Endothelial cell of umbilical vein (primary cell): ENCODE data around the gene TMC1. TPM values are rescaled to one million over a fixed set of nuclear protein-coding genes. Genes with fewer than 3 reads are reported as not detected.
A peak's percentile ranks its signal among the peaks of the same experiment; 100 is the strongest.

Experiments
- BruUV-seq: library from RNA; stranded (reverse); fragments of 400-500 nt; replicated peaks from 2 replicates; lab custom pipeline; 2021; lab: Mats Ljungman, UMichigan
- CTCF ChIA-PET: fragments of 300-600, 350-600 bp; sonication (Branson Sonifier 250); formaldehyde crosslinking; loops from one replicate; lab custom pipeline; 2021; ENCODE audit warnings: antibody characterized with exemption, inconsistent platforms; lab: Charles Lee
- POLR2A ChIA-PET: fragments of 300-600, 350-600 bp; sonication (Branson Sonifier 250); formaldehyde crosslinking; loops from one replicate; lab custom pipeline; 2021; ENCODE audit warnings: antibody characterized with exemption, inconsistent platforms; lab: Charles Lee
- DNase-seq: peaks from one replicate; pipeline ENCODE4 v3.0.0-alpha.2; 2011; ENCODE audit warnings: low read depth, low spot score
- FAIRE-seq: peaks from 2 replicates; lab custom pipeline; 2011; peaks lifted over from hg19 to GRCh38; lab: Jason Lieb, UNC
- H2AFZ ChIP-seq: 2 replicates; pipeline ENCODE4 v1.6.0; 2012; ENCODE audit warnings: low read depth, low read length, control low read depth, inconsistent platforms
- H3K27ac ChIP-seq: 2 replicates; pipeline ENCODE4 v1.5.1; 2011; ENCODE audit warnings: low read depth, mild to moderate bottlenecking, control low read depth, low read length, moderate library complexity; ENCODE audit not compliant: insufficient read depth
- H3K27me3 ChIP-seq, 2 experiments: 2 replicates each; pipeline versions ENCODE4 v1.6.0 to v1.6.1; 2011; ENCODE audit warnings: low read length in 2 of 2, mixed read lengths in 1 of 2; ENCODE audit not compliant: control insufficient read depth in 2 of 2, insufficient read depth in 2 of 2
- H3K36me3 ChIP-seq, 2 experiments: 2 replicates in 1 of 2; 3 replicates in 1 of 2; pipeline ENCODE4 v1.5.1; 2011; ENCODE audit warnings: low read length in 2 of 2, mild to moderate bottlenecking in 1 of 2, moderate library complexity in 1 of 2; ENCODE audit not compliant: control insufficient read depth in 2 of 2, insufficient read depth in 2 of 2; ENCODE audit errors: extremely low read depth in 1 of 2
- H3K4me1 ChIP-seq: 3 replicates; pipeline ENCODE4 v1.5.1; 2011; ENCODE audit warnings: mild to moderate bottlenecking, low read length; ENCODE audit not compliant: control insufficient read depth, insufficient read depth; ENCODE audit errors: extremely low read depth
- H3K4me2 ChIP-seq: 2 replicates; pipeline ENCODE4 v1.6.1; 2011; ENCODE audit warnings: low read length, control low read depth, mixed read lengths; ENCODE audit not compliant: insufficient read depth
- H3K4me3 ChIP-seq, 3 experiments: fragments of 200-600 bp in 1 of 3; sonication (generic), shearing (Covaris generic) in 1 of 3; replicated peaks in 1 of 3; 2 replicates each; pipeline ENCODE4 v1.5.1; 2011 to 2016; ENCODE audit warnings: control low read depth in 3 of 3, low read length in 3 of 3, mild to moderate bottlenecking in 2 of 3, inconsistent platforms in 1 of 3, low read depth in 1 of 3, moderate library complexity in 1 of 3; ENCODE audit not compliant: insufficient read depth in 1 of 3
- H3K79me2 ChIP-seq: 2 replicates; pipeline ENCODE4 v1.6.0; 2012; ENCODE audit warnings: low read length, inconsistent platforms; ENCODE audit not compliant: control insufficient read depth, insufficient read depth
- H3K9ac ChIP-seq: replicated peaks from 2 replicates; pipeline ENCODE3; 2011; ENCODE audit warnings: low read length, control low read depth; ENCODE audit not compliant: insufficient read depth; ENCODE audit errors: extremely low read depth
- H3K9me1 ChIP-seq: replicated peaks from 3 replicates; pipeline ENCODE4 v1.6.0; 2011; ENCODE audit warnings: mild to moderate bottlenecking, low read length; ENCODE audit not compliant: control insufficient read depth, insufficient read depth; ENCODE audit errors: extremely low read depth
- H3K9me3 ChIP-seq: replicated peaks from 2 replicates; pipeline ENCODE4 v1.5.1; 2012; ENCODE audit warnings: low read length, inconsistent platforms; ENCODE audit not compliant: control insufficient read depth, insufficient read depth
- H4K20me1 ChIP-seq: replicated peaks from 2 replicates; pipeline ENCODE3; 2011; ENCODE audit warnings: mild to moderate bottlenecking, low read length; ENCODE audit not compliant: control insufficient read depth, insufficient read depth; ENCODE audit errors: extremely low read depth
- CTCF ChIP-seq, 2 donors: IDR thresholded peaks; 1 replicate in 1 of 2; 2 replicates in 1 of 2; pipeline ENCODE4 v1.5.1; 2011; ENCODE audit warnings: low read length in 2 of 2, mild to moderate bottlenecking in 2 of 2, moderate library complexity in 2 of 2, control low read depth in 1 of 2, inconsistent platforms in 1 of 2, low read depth in 1 of 2; ENCODE audit not compliant: insufficient read depth in 1 of 2; ENCODE audit errors: extremely low read depth in 1 of 2
- EZH2 ChIP-seq: IDR thresholded peaks from 2 replicates; pipeline ENCODE4 v1.6.1; 2012; ENCODE audit warnings: borderline replicate concordance, low read depth, mild to moderate bottlenecking, moderate library complexity, low read length, inconsistent platforms; ENCODE audit not compliant: severe bottlenecking
- FOS ChIP-seq: IDR thresholded peaks from 2 replicates; pipeline ENCODE4 v1.6.1; 2011; ENCODE audit warnings: mild to moderate bottlenecking, low read length, moderate library complexity, borderline replicate concordance; ENCODE audit not compliant: insufficient read depth
- GATA2 ChIP-seq: IDR thresholded peaks from 2 replicates; pipeline ENCODE4 v1.7.0; 2011; ENCODE audit warnings: low read depth, mild to moderate bottlenecking, moderate library complexity, mixed read lengths, low read length; ENCODE audit not compliant: insufficient read length, insufficient read depth
- JUN ChIP-seq: IDR thresholded peaks from 2 replicates; pipeline ENCODE4 v1.6.1; 2011; ENCODE audit warnings: borderline replicate concordance, low read depth; ENCODE audit not compliant: insufficient read length, insufficient read depth
- MAX ChIP-seq: IDR thresholded peaks from 2 replicates; pipeline ENCODE4 v1.6.1; 2011; ENCODE audit not compliant: insufficient read depth, insufficient read length
- MYC ChIP-seq: IDR thresholded peaks from one replicate; pipeline ENCODE4 v1.6.1; 2011; ENCODE audit warnings: mild to moderate bottlenecking, low read depth, low read length
- POLR2A ChIP-seq: IDR thresholded peaks from 2 replicates; pipeline ENCODE4 v1.6.1; 2012; ENCODE audit warnings: low read depth, mild to moderate bottlenecking, control low read depth, low read length
- POLR2AphosphoS5 ChIP-seq: IDR thresholded peaks from 2 replicates; pipeline ENCODE4 v1.6.1; 2012; ENCODE audit warnings: low read depth, mild to moderate bottlenecking, control low read depth, low read length, moderate library complexity; ENCODE audit not compliant: insufficient read depth
- dilution Hi-C: fragments of 300-500 bp; cut with MboI; formaldehyde crosslinking; loops from one replicate; pipeline ENCODE4 v1.15.0; 2019; ENCODE audit warnings: low sequenced_read_pairs; ENCODE audit not compliant: extremely low pct_ligation_motif_present
- intact Hi-C: fragments of 100-400 bp; cut with micrococcal nuclease; formaldehyde crosslinking; loops from one replicate; pipeline ENCODE4 v1.10.0; 2022
- polyA plus RNA-seq, 4 experiments: library from polyadenylated mRNA; depleted of rRNA in 3 of 4; stranded (reverse) in 3 of 4; unstranded in 1 of 4; fragments of >200 nt; gene quantifications; 2 replicates each; pipeline versions ENCODE4 v1.2.1 to v1.2.3, GENCODE V29; 2011 to 2012; ENCODE audit warnings: missing spikeins in 1 of 4
- total RNA-seq: library from RNA; stranded (reverse); gene quantifications from 2 replicates; pipeline ENCODE4 v1.2.3, GENCODE V29; 2021

The TMC1 gene
- total and polyA plus RNA-seq, 2 donors (not counting 3 experiments of a cell fraction or from before 2014, with no cell fraction given) = 1.5 TPM; not detected in 1

GRCh38 chr9:72533322-72533721, 11.9 kb downstream of the TMC1 start:
- Histone ChIP-seq H3K27ac (no peak overlapping the region), H3K27me3 (no peaks in the 10 kb centered on the region), H3K79me2 (no peaks in the 10 kb centered on the region), H3K4me2 (no peak overlapping the region), H2AFZ (no peak overlapping the region), H3K9ac (no peak overlapping the region), H4K20me1 (no peaks in the 10 kb centered on the region), H3K9me1 (no peaks in the 10 kb centered on the region), H3K4me3 (no peak overlapping the region), H3K36me3 (no peaks in the 10 kb centered on the region), H3K4me1 (no peaks in the 10 kb centered on the region), H3K9me3 (no peaks in the 10 kb centered on the region)
- dilution Hi-C loops (no loop called here), intact Hi-C loops (no loop called here)
- TF ChIP-seq MYC (no peak), POLR2AphosphoS5 (no peak), POLR2A (no peak), FOS (no peak), EZH2 (no peak), MAX (no peak), GATA2 (no peak), JUN (no peak), CTCF (IDR thresholded peaks at IDR 0.05; ENCODE audit: extremely low read depth in 1 of 2, insufficient read depth in 1 of 2, low read depth in 1 of 2, low read length in 2 of 2) (no peak)
- FAIRE-seq (no peak), DNase-seq (peak; percentile 39)
- no TSS peak for BruUV-seq
- ChIA-PET CTCF (interaction anchor here (1.2 to 1.3 kb wide), 2 partner anchors 64 to 241 kb away, joined by 3 read pairs; no protein-coding TSS in a partner anchor), POLR2A (no interaction called here)
